BLaER1 (cell line): ENCODE results near the gene MOB3B.

Experiments
- H3K27ac ChIP-seq: shearing (Covaris generic); formaldehyde crosslinking; 2 replicates; pipeline ENCODE4 v1.8.1; 2022
- H3K27me3 ChIP-seq: shearing (Covaris generic); formaldehyde crosslinking; 2 replicates; pipeline ENCODE4 v1.8.1; 2022
- H3K36me3 ChIP-seq: shearing (Covaris generic); formaldehyde crosslinking; 2 replicates; pipeline ENCODE4 v1.8.1; 2022
- H3K4me1 ChIP-seq: shearing (Covaris generic); formaldehyde crosslinking; 2 replicates; pipeline ENCODE4 v1.8.1; 2022
- H3K4me2 ChIP-seq: shearing (Covaris generic); formaldehyde crosslinking; 2 replicates; pipeline ENCODE4 v1.8.1; 2022
- H3K4me3 ChIP-seq: shearing (Covaris generic); formaldehyde crosslinking; 2 replicates; pipeline ENCODE4 v1.8.1; 2022
- H3K9ac ChIP-seq: shearing (Covaris generic); formaldehyde crosslinking; 2 replicates; pipeline ENCODE4 v1.8.1; 2022
- H3K9me3 ChIP-seq: shearing (Covaris generic); formaldehyde crosslinking; 2 replicates; pipeline ENCODE4 v1.8.1; 2022
- H4K20me1 ChIP-seq: shearing (Covaris generic); formaldehyde crosslinking; 2 replicates; pipeline ENCODE4 v1.8.1; 2022
- Cebpa-rat ChIP-seq: shearing (Covaris generic); IDR thresholded peaks from 2 replicates; pipeline ENCODE4 v1.8.1; 2022

MOB3B gene

GRCh38 chr9:27523141-27523540, 6.5 kb downstream of the MOB3B start:
- H3K4me1 ChIP-seq: peaks cover 9% of the 10 kb centered on the region
- H3K27me3 ChIP-seq: peaks cover 5% of the 10 kb centered on the region; the same call in 1 of the 2 replicates
- H3K4me2 ChIP-seq: no peak overlapping the region
- no peaks in the 10 kb centered on the region for H3K36me3 ChIP-seq
- no peak overlapping the region for H3K9ac ChIP-seq
- no peak for TF ChIP-seq Cebpa-rat
- no peaks in the 10 kb centered on the region for H3K9me3 ChIP-seq
- no peak overlapping the region for H3K4me3 ChIP-seq
- no peaks in the 10 kb centered on the region for H4K20me1 ChIP-seq
- no peak overlapping the region for H3K27ac ChIP-seq

DNA sequence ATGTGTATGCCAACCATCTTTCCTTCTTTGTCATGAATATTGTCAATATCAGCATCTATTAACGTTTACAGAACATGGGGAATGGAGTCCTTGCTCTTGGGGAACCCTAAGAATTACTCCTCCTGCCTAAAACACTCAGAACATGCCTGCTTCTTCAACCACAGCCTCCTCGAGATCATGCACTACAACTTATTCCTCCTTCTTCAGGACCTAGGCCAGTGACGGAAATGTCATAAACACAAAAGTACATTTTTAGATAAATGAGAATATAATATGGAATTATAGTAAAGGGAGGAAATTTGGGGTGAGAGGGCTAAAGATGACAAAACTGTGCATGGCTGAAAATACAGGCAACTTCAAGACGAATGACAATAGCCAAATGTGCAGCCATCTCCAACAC, 8.6 kb downstream of the MOB3B start:
- no peak overlapping the region for H3K4me2 ChIP-seq
- H3K27ac ChIP-seq: no peak overlapping the region
- no peaks in the 10 kb centered on the region for H3K27me3 ChIP-seq
- no peak for TF ChIP-seq Cebpa-rat
- no peaks in the 10 kb centered on the region for H3K9me3 ChIP-seq
- no peak overlapping the region for H3K4me3 ChIP-seq
- no peaks in the 10 kb centered on the region for H3K36me3 ChIP-seq
- H3K9ac ChIP-seq: no peak overlapping the region
- no peaks in the 10 kb centered on the region for H3K4me1 ChIP-seq
- no peaks in the 10 kb centered on the region for H4K20me1 ChIP-seq

GRCh38 chr9:27519466-27520465, 9.8 kb downstream of the MOB3B start:
- H3K4me1 ChIP-seq: no peaks in the 10 kb centered on the region
- H3K9ac ChIP-seq: no peak overlapping the region

DNA sequence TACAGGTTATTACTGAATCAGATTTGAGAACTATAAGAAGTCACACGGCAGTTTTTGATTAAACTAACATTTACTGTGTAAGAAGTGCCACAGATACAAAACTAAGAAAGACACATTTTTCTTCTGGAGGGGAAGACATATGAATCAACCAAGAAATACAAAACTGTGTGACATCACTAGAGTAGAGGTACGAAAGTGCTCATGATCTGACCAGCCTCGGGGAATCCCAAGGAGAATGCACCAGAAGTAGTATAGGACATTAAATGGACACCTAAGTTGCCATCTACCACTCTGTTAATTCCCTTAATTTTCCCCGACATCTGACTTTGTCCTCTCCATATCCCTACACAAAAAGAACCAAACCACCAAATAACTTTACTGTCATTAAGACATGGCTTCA, 10.8 kb downstream of the MOB3B start:
- no peaks in the 10 kb centered on the region for H3K9me3 ChIP-seq
- H4K20me1 ChIP-seq: no peaks in the 10 kb centered on the region
- no peak overlapping the region for H3K4me3 ChIP-seq
- no peak overlapping the region for H3K27ac ChIP-seq
- no peaks in the 10 kb centered on the region for H3K36me3 ChIP-seq
- H3K9ac ChIP-seq: no peak overlapping the region
- TF ChIP-seq Cebpa-rat: no peak
- H3K4me1 ChIP-seq: no peaks in the 10 kb centered on the region
- no peaks in the 10 kb centered on the region for H3K27me3 ChIP-seq
- H3K4me2 ChIP-seq: no peak overlapping the region

More at GRCh38 chr9:27519466-27520465, 9.8 kb downstream of the MOB3B start:
- no peak for TF ChIP-seq Cebpa-rat
- Histone ChIP-seq H3K27ac (no peak overlapping the region), H3K9me3 (no peaks in the 10 kb centered on the region), H3K4me3 (no peak overlapping the region), H3K36me3 (no peaks in the 10 kb centered on the region), H4K20me1 (no peaks in the 10 kb centered on the region), H3K27me3 (no peaks in the 10 kb centered on the region), H3K4me2 (no peak overlapping the region)

GRCh38 chr9:27518006-27518405, 11.6 kb downstream of the MOB3B start:
- Histone ChIP-seq H4K20me1 (no peaks in the 10 kb centered on the region), H3K9ac (no peak overlapping the region), H3K4me2 (no peak overlapping the region), H3K4me3 (no peak overlapping the region), H3K4me1 (no peaks in the 10 kb centered on the region), H3K27me3 (no peaks in the 10 kb centered on the region), H3K9me3 (no peaks in the 10 kb centered on the region), H3K36me3 (no peaks in the 10 kb centered on the region), H3K27ac (no peak overlapping the region)
- no peak for TF ChIP-seq Cebpa-rat

GRCh38 chr9:27514551-27514950, 15.1 kb downstream of the MOB3B start:
- no peaks in the 10 kb centered on the region for H3K4me1 ChIP-seq
- H3K9ac ChIP-seq: no peak overlapping the region
- no peaks in the 10 kb centered on the region for H4K20me1 ChIP-seq
- no peaks in the 10 kb centered on the region for H3K27me3 ChIP-seq
- H3K4me2 ChIP-seq: no peak overlapping the region
- H3K36me3 ChIP-seq: no peaks in the 10 kb centered on the region
- no peak for TF ChIP-seq Cebpa-rat
- H3K27ac ChIP-seq: no peak overlapping the region
- no peak overlapping the region for H3K4me3 ChIP-seq
- H3K9me3 ChIP-seq: no peaks in the 10 kb centered on the region

DNA sequence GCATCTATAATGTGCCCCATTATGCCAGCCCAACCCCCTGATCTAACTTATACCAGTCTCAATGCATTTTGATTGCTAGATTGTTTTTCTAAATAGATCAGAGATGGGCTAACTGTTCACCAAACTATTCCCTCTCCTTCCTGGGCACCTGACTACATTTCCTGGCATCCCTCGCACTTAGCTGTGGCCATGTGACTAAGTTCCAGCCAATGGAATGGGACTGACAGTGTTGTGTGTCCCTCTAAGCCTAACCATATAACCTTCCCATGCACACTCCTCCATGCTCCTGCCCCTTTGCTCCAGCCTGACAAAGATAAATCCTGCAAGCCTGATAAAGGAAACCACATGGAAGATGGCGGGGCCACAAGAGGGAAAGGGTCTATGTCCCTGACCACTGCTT, 17.8 kb downstream of the MOB3B start:
- Histone ChIP-seq H3K9ac (no peak overlapping the region), H3K27ac (no peak overlapping the region)
- TF ChIP-seq Cebpa-rat: no peak

GRCh38 chr9:27510780-27511179, 18.8 kb downstream of the MOB3B start:
- Histone ChIP-seq H3K27ac (no peak overlapping the region), H3K9me3 (no peaks in the 10 kb centered on the region), H3K36me3 (no peaks in the 10 kb centered on the region), H4K20me1 (no peaks in the 10 kb centered on the region), H3K4me2 (no peak overlapping the region), H3K9ac (no peak overlapping the region), H3K4me1 (no peaks in the 10 kb centered on the region), H3K27me3 (no peaks in the 10 kb centered on the region), H3K4me3 (no peak overlapping the region)
- TF ChIP-seq Cebpa-rat: no peak

More for the DNA sequence above, 17.8 kb downstream of the MOB3B start:
- H3K9me3 ChIP-seq: no peaks in the 10 kb centered on the region
- no peak overlapping the region for H3K4me2 ChIP-seq
- H3K36me3 ChIP-seq: no peaks in the 10 kb centered on the region
- H3K27me3 ChIP-seq: no peaks in the 10 kb centered on the region
- H4K20me1 ChIP-seq: no peaks in the 10 kb centered on the region
- no peak overlapping the region for H3K4me3 ChIP-seq
- no peaks in the 10 kb centered on the region for H3K4me1 ChIP-seq

- no peak for TF ChIP-seq Cebpa-rat
- Histone ChIP-seq H3K4me2 (no peak overlapping the region), H3K9me3 (no peaks in the 10 kb centered on the region), H3K27me3 (no peaks in the 10 kb centered on the region), H3K27ac (no peak overlapping the region), H3K4me3 (no peak overlapping the region), H3K4me1 (no peaks in the 10 kb centered on the region), H3K36me3 (no peaks in the 10 kb centered on the region), H4K20me1 (no peaks in the 10 kb centered on the region), H3K9ac (no peak overlapping the region)
Measured at GRCh38 chr9:27506981-27507380, 22.6 kb downstream of the MOB3B start.

- TF ChIP-seq Cebpa-rat: no peak
- Histone ChIP-seq H3K36me3 (no peaks in the 10 kb centered on the region), H3K4me3 (no peak overlapping the region), H3K9ac (no peak overlapping the region), H3K9me3 (peaks cover 5% of the 10 kb centered on the region), H3K27ac (no peak overlapping the region), H4K20me1 (no peaks in the 10 kb centered on the region), H3K4me2 (no peak overlapping the region), H3K27me3 (no peaks in the 10 kb centered on the region), H3K4me1 (no peaks in the 10 kb centered on the region)
Measured at GRCh38 chr9:27505744-27506161, 23.9 kb downstream of the MOB3B start.
